ENCODE measurements around the gene HIF1A. TPM values are rescaled to one million over a fixed set of nuclear protein-coding genes. Genes with fewer than 3 reads are reported as not detected.

Gene HIF1A
- total and polyA plus RNA-seq, 2 experiments from 2014 or later, result 113 to 242 TPM

- no peak for TF ChIP-seq REST (IDR thresholded peaks at IDR 0.05; ENCODE audit: unreplicated experiment)
- no peak for TF ChIP-seq NANOG (IDR thresholded peaks at IDR 0.05; ENCODE audit: borderline replicate concordance)
- TF ChIP-seq CTCF (conservative IDR thresholded peaks at IDR 0.05; ENCODE audit: low read depth in 2 of 2), result no peak
Observed at GRCh38 chr14:61699027-61699426, 3.7 kb downstream of the HIF1A start (continued).

- H3K79me2 ChIP-seq (replicated peaks; ENCODE audit: insufficient read depth), result peaks cover 98% of the 10 kb centered on the region
- peak overlapping the region; percentile 95 for H3K4me2 ChIP-seq
- H3F3A ChIP-seq (replicated peaks; ENCODE audit: low read depth), result no peaks in the 10 kb centered on the region
- peaks cover 63% of the 10 kb centered on the region for H3K4me1 Mint-ChIP-seq
- ATAC-seq (no peak), DNase-seq (ENCODE audit: low spot score) (no peak)
- H2AFZ ChIP-seq, result no peak overlapping the region
- peaks cover 63% of the 10 kb centered on the region for H4K20me1 ChIP-seq (replicated peaks; ENCODE audit: insufficient read depth)
- peaks cover 5% of the 10 kb centered on the region for H3K27me3 Mint-ChIP-seq (ENCODE audit: insufficient read depth, low read depth, poor library complexity)
- no peaks in the 10 kb centered on the region for H3K9me2 ChIP-seq (ENCODE audit: insufficient read depth)
- peaks cover 10% of the 10 kb centered on the region for H3K36me3 Mint-ChIP-seq (ENCODE audit: low read depth)
- no peak overlapping the region for H3K27ac ChIP-seq (ENCODE audit: low read depth)
- no peaks in the 10 kb centered on the region for H3K27me3 ChIP-seq (ENCODE audit: insufficient read depth)
- H3K9me3 Mint-ChIP-seq, result no peaks in the 10 kb centered on the region
- H3K4me1 ChIP-seq (ENCODE audit: insufficient read depth), result peaks cover 74% of the 10 kb centered on the region
- no peak overlapping the region for H3K27ac Mint-ChIP-seq
- peak overlapping the region; percentile 38 for H3K4me3 Mint-ChIP-seq
- H3K36me3 ChIP-seq (ENCODE audit: insufficient read depth), result no peaks in the 10 kb centered on the region; the same call in 1 of the 2 replicates
- H3K4me3 ChIP-seq, result peak overlapping the region; percentile 93
- no peak for TF ChIP-seq REST (IDR thresholded peaks at IDR 0.05; ENCODE audit: unreplicated experiment)
- TF ChIP-seq CTCF (conservative IDR thresholded peaks at IDR 0.05; ENCODE audit: low read depth in 2 of 2), result no peak
- TF ChIP-seq JUNB (IDR thresholded peaks at IDR 0.05; ENCODE audit: unreplicated experiment), result no peak
- no peak for TF ChIP-seq ZNF331 (CRISPR knock-in tag; IDR thresholded peaks at IDR 0.05; ENCODE audit: low read depth)
- no peak for TF ChIP-seq ZNF114 (CRISPR knock-in tag; IDR thresholded peaks at IDR 0.05)
- TF ChIP-seq NANOG (IDR thresholded peaks at IDR 0.05; ENCODE audit: borderline replicate concordance), result no peak
- no peak for TF ChIP-seq CREB1 (CRISPR knock-in tag; IDR thresholded peaks at IDR 0.05; ENCODE audit: low read depth)
- no peak for TF ChIP-seq STAT1 (IDR thresholded peaks at IDR 0.05; ENCODE audit: unreplicated experiment)
- TF ChIP-seq EZH2phosphoT487 (IDR thresholded peaks at IDR 0.05; ENCODE audit: unreplicated experiment), result no peak
- no peak for TF ChIP-seq EZH2 (IDR thresholded peaks at IDR 0.05; ENCODE audit: low read depth, unreplicated experiment)
- no peak for TF ChIP-seq POLR2AphosphoS5 (IDR thresholded peaks at IDR 0.05; ENCODE audit: low read depth)
Observed at GRCh38 chr14:61700104-61700886, 5.0 kb downstream of the HIF1A start.
